HepG2 (cell line): ENCODE data around the gene PRKCE. TPM values are rescaled to one million over a fixed set of nuclear protein-coding genes. Genes with fewer than 3 reads are reported as not detected.

Experiments used
- ATF6 ChIP-seq: sonication (generic); formaldehyde crosslinking; conservative IDR thresholded peaks from 2 replicates; pipeline ENCODE4 v1.4.0; 2020; ENCODE audit warnings: missing genetic modification reagents
- HDAC2 ChIP-seq: sonication (generic); formaldehyde crosslinking; IDR thresholded peaks from 2 replicates; pipeline ENCODE4 v1.4.0; 2020; ENCODE audit warnings: missing genetic modification reagents
- JUNB ChIP-seq: sonication (generic); formaldehyde crosslinking; IDR thresholded peaks from 2 replicates; pipeline ENCODE4 v1.8.0; 2022; ENCODE audit warnings: missing genetic modification reagents, mild to moderate bottlenecking, borderline replicate concordance
- MTA1 ChIP-seq: sonication (generic); formaldehyde crosslinking; IDR thresholded peaks from 2 replicates; pipeline ENCODE4 v1.4.0; 2020; ENCODE audit warnings: missing genetic modification reagents, mild to moderate bottlenecking, borderline replicate concordance
- NCOR1 ChIP-seq: fragments of 200-600 bp; sonication (generic); IDR thresholded peaks from 2 replicates; pipeline ENCODE4 v1.7.0; 2017; ENCODE audit warnings: antibody characterized with exemption, low read length, borderline replicate concordance
- NR2F6 ChIP-seq, 2 experiments: IDR thresholded peaks; 2 replicates each; pipeline ENCODE4 v1.6.1; 2016; ENCODE audit warnings: antibody characterized with exemption in 1 of 2, mild to moderate bottlenecking in 1 of 2
- ONECUT2 ChIP-seq: sonication (generic); formaldehyde crosslinking; IDR thresholded peaks from 2 replicates; pipeline ENCODE4 v1.4.0; 2020; ENCODE audit warnings: missing genetic modification reagents
- SMARCC2 ChIP-seq: fragments of 450-650 bp; IDR thresholded peaks from 2 replicates; pipeline ENCODE4 v1.6.1; 2017; ENCODE audit warnings: antibody characterized with exemption, mild to moderate bottlenecking
- WIZ ChIP-seq: sonication (generic); formaldehyde crosslinking; IDR thresholded peaks from 2 replicates; pipeline ENCODE4 v1.5.1; 2020; ENCODE audit warnings: mild to moderate bottlenecking, missing genetic modification reagents
- XRCC5 ChIP-seq: fragments of 200-400 bp; formaldehyde crosslinking; optimal IDR thresholded peaks from 2 replicates; pipeline ENCODE3; 2017; ENCODE audit warnings: mild to moderate bottlenecking, low read length
- ZNF18 ChIP-seq: sonication (generic); formaldehyde crosslinking; IDR thresholded peaks from 2 replicates; pipeline ENCODE4 v1.8.0; 2022; ENCODE audit warnings: mild to moderate bottlenecking, missing genetic modification reagents; ENCODE audit not compliant: insufficient replicate concordance
- ZNF20 ChIP-seq: sonication (generic); formaldehyde crosslinking; IDR thresholded peaks from 2 replicates; pipeline ENCODE4 v1.4.0; 2020; ENCODE audit warnings: mild to moderate bottlenecking, moderate library complexity, missing genetic modification reagents
- ZNF260 ChIP-seq: sonication (generic); formaldehyde crosslinking; IDR thresholded peaks from 2 replicates; pipeline ENCODE4 v1.4.0; 2020; ENCODE audit warnings: missing genetic modification reagents, low read depth, mild to moderate bottlenecking, borderline replicate concordance
- ZNF350 ChIP-seq: sonication (generic); formaldehyde crosslinking; IDR thresholded peaks from 2 replicates; pipeline ENCODE4 v1.4.0; 2020; ENCODE audit warnings: mild to moderate bottlenecking, low read depth, missing genetic modification reagents, borderline replicate concordance
- ZNF510 ChIP-seq: sonication (generic); formaldehyde crosslinking; IDR thresholded peaks from 2 replicates; pipeline ENCODE4 v1.4.0; 2020; ENCODE audit warnings: low read depth, mild to moderate bottlenecking, missing genetic modification reagents
- ZNF614 ChIP-seq: IDR thresholded peaks from 2 replicates; pipeline ENCODE4 v1.6.1; 2018; ENCODE audit warnings: missing biosample characterization, missing genetic modification reagents, inconsistent platforms, borderline replicate concordance
- ZNF646 ChIP-seq: sonication (generic); formaldehyde crosslinking; IDR thresholded peaks from 2 replicates; pipeline ENCODE4 v1.9.0; 2021; ENCODE audit warnings: mild to moderate bottlenecking, missing genetic modification reagents
- ZNF7 ChIP-seq: IDR thresholded peaks from 2 replicates; pipeline ENCODE4 v1.6.1; 2016; ENCODE audit warnings: missing biosample characterization, missing genetic modification reagents
- ZNF775 ChIP-seq: sonication (generic); formaldehyde crosslinking; IDR thresholded peaks from 2 replicates; pipeline ENCODE4 v1.4.0; 2020; ENCODE audit warnings: missing genetic modification reagents, mild to moderate bottlenecking, moderate library complexity, borderline replicate concordance
- polyA plus RNA-seq, 8 experiments: library from polyadenylated mRNA; depleted of rRNA in 3 of 8; stranded (reverse) in 7 of 8; unstranded in 1 of 8; fragments of >200 nt; fragmentation: Illumina TruSeq in 4 of 8; extraction: Trizol in 4 of 8; gene quantifications; 2 replicates each; pipeline versions ENCODE4 v1.2.1 to v1.2.3, GENCODE V29; 2011 to 2016; ENCODE audit warnings: low read depth in 4 of 8, missing spikeins in 1 of 8, mixed read lengths in 1 of 8; ENCODE audit not compliant: insufficient read depth in 1 of 8
- total RNA-seq, 5 experiments: library from RNA; depleted of rRNA; stranded (reverse); fragments of >200 nt; fragmentation: Illumina TruSeq; extraction: Trizol; gene quantifications; 2 replicates each; pipeline ENCODE4 v1.2.3, GENCODE V29; 2016; ENCODE audit warnings: low read depth in 1 of 5

The PRKCE gene
- total and polyA plus RNA-seq, 2 of the 13 experiments (the other 11 are each of a cell fraction or from before 2014, with no cell fraction given) = 1.0 to 3.9 TPM

- peak; percentile 87; the same call in 1 of the 2 replicates for TF ChIP-seq ZNF350 (CRISPR knock-in tag)
- no peak for TF ChIP-seq NR2F6 (IDR thresholded peaks at IDR 0.05)
- no peak for TF ChIP-seq NR2F6 (CRISPR knock-in tag; IDR thresholded peaks at IDR 0.05)
- TF ChIP-seq ZNF7 (CRISPR knock-in tag) = no peak
- TF ChIP-seq NCOR1 = no peak
- peak; percentile 80; the same call in 1 of the 2 replicates for TF ChIP-seq ZNF775 (CRISPR knock-in tag)
- TF ChIP-seq MTA1 (CRISPR knock-in tag) = peak; percentile 57; the same call in 1 of the 2 replicates
- TF ChIP-seq SMARCC2 = no peak
- TF ChIP-seq HDAC2 = peak; percentile 32; the same call in 1 of the 2 replicates
- no peak for TF ChIP-seq ZNF20 (CRISPR knock-in tag)
- TF ChIP-seq ZNF646 (CRISPR knock-in tag) = no peak
- no peak for TF ChIP-seq JUNB (CRISPR knock-in tag)
- TF ChIP-seq ZNF614 = no peak
- TF ChIP-seq XRCC5 = peak; percentile 64
- no peak for TF ChIP-seq ATF6 (CRISPR knock-in tag)
- no peak for TF ChIP-seq ZNF18 (CRISPR knock-in tag)
- 0 out of 2 replicates have a peak, but pooled peaks have one; percentile 25 for TF ChIP-seq ZNF510 (CRISPR knock-in tag)
- TF ChIP-seq ONECUT2 = no peak
- no peak for TF ChIP-seq WIZ (CRISPR knock-in tag)
- no peak for TF ChIP-seq ZNF260 (CRISPR knock-in tag)
These were observed 40.2 kb upstream of the PRKCE start, which contains the start of gene SRBD1 (continued) for GRCh38 chr2:45611020-45611859.
